ENCODE results near the gene GYG2.

The GYG2 gene

GRCh38 chrX:2910109-2910508 lies 81.4 kb downstream of the GYG2 start:
- Histone ChIP-seq H3K4me1 (ENCODE audit: control insufficient read depth, insufficient read depth, low read length) (no peaks in the 10 kb centered on the region), H3K36me3 (ENCODE audit: control insufficient read depth in 2 of 2, insufficient read depth in 1 of 2, low read length in 2 of 2) (no peaks in the 10 kb centered on the region), H3K4me3 (ENCODE audit: low read depth, low read length) (no peak overlapping the region), H3K9me3 (ENCODE audit: control insufficient read depth, insufficient read depth, low read depth, low read length) (no peaks in the 10 kb centered on the region), H3K27ac (ENCODE audit: extremely low read depth, low read depth, low read length) (no peak overlapping the region)
- ChIA-PET CTCF (interaction anchor here (0.7 kb wide), 1 partner anchor 1082 kb away, joined by 4 read pairs; no protein-coding TSS in a partner anchor), POLR2A (no interaction called here)
- no peak for TF ChIP-seq SALL2 (tag by site-specific recombination; IDR thresholded peaks at IDR 0.05; ENCODE audit: borderline replicate concordance)

- TF ChIP-seq ZBTB10 (tag by site-specific recombination; IDR thresholded peaks at IDR 0.05), result no peak
- TF ChIP-seq GLI2 (tag by site-specific recombination; IDR thresholded peaks at IDR 0.05; ENCODE audit: borderline replicate concordance, low read depth), result no peak
- TF ChIP-seq ZNF561 (tag by site-specific recombination; IDR thresholded peaks at IDR 0.05; ENCODE audit: borderline replicate concordance), result no peak
- TF ChIP-seq BCL11B (tag by site-specific recombination; IDR thresholded peaks at IDR 0.05; ENCODE audit: low read depth), result no peak
- no peak for TF ChIP-seq ZNF610 (tag by site-specific recombination; IDR thresholded peaks at IDR 0.05; ENCODE audit: borderline replicate concordance)
- no peak for TF ChIP-seq PRDM6 (tag by site-specific recombination; IDR thresholded peaks at IDR 0.05)
- no peak for TF ChIP-seq ZNF596 (tag by site-specific recombination; IDR thresholded peaks at IDR 0.05)
- TF ChIP-seq EGR2 (tag by site-specific recombination; IDR thresholded peaks at IDR 0.05; ENCODE audit: low read depth), result no peak
- TF ChIP-seq ZNF639 (tag by site-specific recombination; IDR thresholded peaks at IDR 0.05), result no peak
- no peak for TF ChIP-seq ZNF660 (tag by site-specific recombination; IDR thresholded peaks at IDR 0.05)
- TF ChIP-seq YY2 (tag by site-specific recombination; IDR thresholded peaks at IDR 0.05), result no peak
- no peak for TF ChIP-seq ZNF140 (tag by site-specific recombination; IDR thresholded peaks at IDR 0.05)
- TF ChIP-seq SP3 (tag by site-specific recombination; IDR thresholded peaks at IDR 0.05), result no peak
- TF ChIP-seq ZNF146 (tag by site-specific recombination; IDR thresholded peaks at IDR 0.05), result no peak
- TF ChIP-seq ZNF37A (tag by site-specific recombination; IDR thresholded peaks at IDR 0.05), result no peak
- TF ChIP-seq ZNF223 (tag by site-specific recombination; IDR thresholded peaks at IDR 0.05), result no peak
- no peak for TF ChIP-seq ZNF19 (tag by site-specific recombination; IDR thresholded peaks at IDR 0.05; ENCODE audit: low read depth)
- TF ChIP-seq ZNF266 (tag by site-specific recombination; IDR thresholded peaks at IDR 0.05; ENCODE audit: low read depth), result no peak
- TF ChIP-seq ELK4 (IDR thresholded peaks at IDR 0.05; ENCODE audit: borderline replicate concordance, low read depth, low read length), result no peak
- no peak for TF ChIP-seq CTCF (tag by site-specific recombination; IDR thresholded peaks at IDR 0.05)
- Histone ChIP-seq H3K4me1 (ENCODE audit: control insufficient read depth, insufficient read depth, low read length) (no peaks in the 10 kb centered on the region), H3K27ac (ENCODE audit: extremely low read depth, low read depth, low read length) (no peak overlapping the region), H3K9me3 (ENCODE audit: control insufficient read depth, insufficient read depth, low read depth, low read length) (no peaks in the 10 kb centered on the region), H3K36me3 (ENCODE audit: control insufficient read depth in 2 of 2, insufficient read depth in 1 of 2, low read length in 2 of 2) (no peaks in the 10 kb centered on the region), H3K4me3 (ENCODE audit: low read depth, low read length) (no peak overlapping the region)
- POLR2A ChIA-PET, result no interaction called here
- CTCF ChIA-PET, result interaction anchor here (1.7 kb wide), 1 partner anchor 9 kb away, joined by 5 read pairs; no protein-coding TSS in a partner anchor
Measured at GRCh38 chrX:2913118-2913517, 84.4 kb downstream of the GYG2 start.

All from HEK293 (cell line).